ENCODE measurements around the gene CUL1. TPM values are rescaled to one million over a fixed set of nuclear protein-coding genes. Genes with fewer than 3 reads are reported as not detected.

CUL1 gene
- total RNA-seq, 1 experiment from 2014 or later, result 53.1 TPM

DNA sequence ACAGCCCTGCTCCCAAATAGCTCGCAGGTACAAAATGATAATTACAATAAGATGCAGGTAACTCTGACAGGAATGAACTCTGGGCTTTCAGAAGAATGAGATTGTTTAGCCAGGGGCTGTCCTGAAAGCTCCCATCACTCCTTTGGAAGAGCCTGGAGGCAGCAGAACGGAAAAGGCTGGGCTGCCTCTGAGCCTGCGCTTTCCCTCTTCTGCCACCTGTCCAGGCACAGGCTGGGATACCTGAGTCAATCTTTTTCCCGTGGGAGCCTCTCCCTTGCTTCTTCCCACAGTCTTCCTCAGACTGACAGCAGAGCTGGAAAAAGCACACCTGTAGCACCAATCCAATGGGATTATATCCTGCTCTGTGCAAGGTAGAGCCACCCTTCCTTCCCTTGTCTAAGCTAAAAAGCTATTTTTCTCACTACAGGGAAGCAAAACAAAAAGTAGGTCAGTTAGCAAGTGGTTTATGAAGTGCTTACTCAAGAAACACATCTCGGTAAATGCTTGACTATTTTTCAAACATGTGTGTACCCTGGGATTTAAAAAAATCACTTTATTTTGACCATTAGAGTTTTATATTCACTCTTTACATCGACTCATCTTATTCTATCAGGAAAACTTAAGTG is 12.3 kb upstream of the CUL1 start:
- H3K36me3 ChIP-seq (ENCODE audit: control insufficient read depth in 1 of 2, insufficient read depth in 2 of 2, low read length in 2 of 2), result no peaks in the 10 kb centered on the region
- no TSS peak for BruUV-seq (replicated peaks)
- no peak overlapping the region for H3K4me2 ChIP-seq (ENCODE audit: low read length)
- no peaks in the 10 kb centered on the region for H3K9me2 ChIP-seq (ENCODE audit: insufficient read depth)
- ATAC-seq (peak; percentile 52), DNase-seq (ENCODE audit: low read depth, low spot score) (no peak)
- ChIA-PET RAD21 (ENCODE audit: low non-redundant PET in 1 of 2, low total read pairs in 2 of 2, uncharacterized antibody in 2 of 2, unreplicated experiment in 2 of 2) (no interaction called here), CTCF (no interaction called here), POLR2A (interaction anchor here (1.2 kb wide), 1 partner anchor 12 kb away, joined by 4 read pairs; the partner anchor contains the start of gene CUL1)
- H3K9ac ChIP-seq (ENCODE audit: low read length), result no peak overlapping the region
- H3K27me3 ChIP-seq (ENCODE audit: insufficient read depth, low read length), result no peaks in the 10 kb centered on the region
- no peaks in the 10 kb centered on the region for H3K4me1 ChIP-seq (ENCODE audit: control insufficient read depth in 1 of 2, insufficient read depth in 2 of 2, low read length in 2 of 2)
- H3K79me2 ChIP-seq (ENCODE audit: insufficient read depth, low read length), result no peaks in the 10 kb centered on the region
- intact Hi-C loops (cut with micrococcal nuclease), result no loop called here
- H3K4me3 ChIP-seq (replicated peaks in 1 of 2; ENCODE audit: low read depth in 1 of 2, low read length in 2 of 2), result no peak overlapping the region
- H4K20me1 ChIP-seq (ENCODE audit: insufficient read depth), result no peaks in the 10 kb centered on the region
- no peak overlapping the region for H2AFZ ChIP-seq (ENCODE audit: low read depth, low read length, poor library complexity, severe bottlenecking)
- no peak overlapping the region for H3K27ac ChIP-seq (ENCODE audit: low read depth, low read length)
- H3K9me3 ChIP-seq (ENCODE audit: control insufficient read depth in 1 of 2, insufficient read depth in 1 of 2, low read depth in 1 of 2, low read length in 2 of 2), result 0 out of 4 replicates have a peak, but pooled peaks cover 0 to 3% of the 10 kb centered on the region in 2 experiments
- no peak for TF ChIP-seq ZFX (IDR thresholded peaks at IDR 0.05)
- TF ChIP-seq CBX3 (IDR thresholded peaks at IDR 0.05; ENCODE audit: low read depth), result no peak
- no peak for TF ChIP-seq FOSL1 (IDR thresholded peaks at IDR 0.05; ENCODE audit: low read depth)

DNA sequence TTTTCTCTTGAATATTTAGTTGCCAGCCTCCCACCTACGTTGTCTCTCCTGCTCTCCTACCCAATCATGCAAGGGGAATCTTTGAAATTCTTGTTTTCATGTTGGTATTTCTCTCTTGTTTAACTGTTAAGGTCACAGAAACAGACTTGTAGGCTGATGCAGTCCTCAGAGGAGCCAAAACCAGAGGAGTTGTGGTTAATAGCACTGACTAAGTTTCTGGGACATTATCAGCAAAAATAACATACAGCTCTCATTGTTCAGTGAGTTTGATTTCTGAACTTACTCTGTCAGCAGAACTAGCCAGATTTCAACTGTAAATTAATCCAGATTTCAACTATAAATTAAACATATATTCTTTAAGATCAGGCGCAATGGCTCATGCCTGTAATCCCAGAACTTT is 11.1 kb upstream of the CUL1 start:
- Histone ChIP-seq H3K9ac (ENCODE audit: low read length) (no peak overlapping the region), H2AFZ (ENCODE audit: low read depth, low read length, poor library complexity, severe bottlenecking) (no peak overlapping the region), H3K9me3 (ENCODE audit: control insufficient read depth in 1 of 2, insufficient read depth in 1 of 2, low read depth in 1 of 2, low read length in 2 of 2) (no peaks in the 10 kb centered on the region), H3K4me1 (ENCODE audit: control insufficient read depth in 1 of 2, insufficient read depth in 2 of 2, low read length in 2 of 2) (no peaks in the 10 kb centered on the region), H3K27me3 (ENCODE audit: insufficient read depth, low read length) (no peaks in the 10 kb centered on the region), H3K79me2 (ENCODE audit: insufficient read depth, low read length) (no peaks in the 10 kb centered on the region), H3K4me2 (ENCODE audit: low read length) (no peak overlapping the region), H4K20me1 (ENCODE audit: insufficient read depth) (no peaks in the 10 kb centered on the region), H3K4me3 (replicated peaks in 1 of 2; ENCODE audit: low read depth in 1 of 2, low read length in 2 of 2) (no peak overlapping the region), H3K9me2 (ENCODE audit: insufficient read depth) (no peaks in the 10 kb centered on the region), H3K27ac (ENCODE audit: low read depth, low read length) (no peak overlapping the region), H3K36me3 (ENCODE audit: control insufficient read depth in 1 of 2, insufficient read depth in 2 of 2, low read length in 2 of 2) (no peaks in the 10 kb centered on the region)
- DNase-seq (ENCODE audit: low read depth, low spot score) (no peak), ATAC-seq (no peak)
- BruUV-seq (replicated peaks), result no TSS peak
- CTCF ChIA-PET, result no interaction called here
- POLR2A ChIA-PET, result no interaction called here
- no peak for TF ChIP-seq SIN3A (IDR thresholded peaks at IDR 0.05; ENCODE audit: low read depth)
- TF ChIP-seq RAD21 (IDR thresholded peaks at IDR 0.05; ENCODE audit: low read depth), result no peak
- RAD21 ChIA-PET (ENCODE audit: low non-redundant PET in 1 of 2, low total read pairs in 2 of 2, uncharacterized antibody in 2 of 2, unreplicated experiment in 2 of 2), result no interaction called here
- intact Hi-C loops (cut with micrococcal nuclease), result no loop called here

Measured in HCT116 (cell line).